Right renal cortex interstitium (tissue), 3 donors: ENCODE measurements around the gene TCIRG1. TPM values are rescaled to one million over a fixed set of nuclear protein-coding genes. Genes with fewer than 3 reads are reported as not detected.

Source experiments
- DNase-seq, 3 donors: peaks; one replicate each; pipeline ENCODE4 v3.0.0-alpha.2; 2013; ENCODE audit warnings: low read depth in 3 of 3, low spot score in 2 of 3
- polyA plus RNA-seq, 3 donors: library from polyadenylated mRNA; unstranded; fragments of 120-200 nt; gene quantifications; one replicate each; pipeline ENCODE4 v1.2.1, GENCODE V29; 2013; ENCODE audit not compliant: insufficient read length in 3 of 3

Gene TCIRG1
- polyA plus RNA-seq, 3 donors = 15.3 to 17.9 (median 17.0) TPM

- DNase-seq = no peak
Observed at GRCh38 chr11:68049509-68050370, 10.9 kb downstream of the TCIRG1 start.

- no peak for DNase-seq
Observed at GRCh38 chr11:68050371-68050841, 11.6 kb downstream of the TCIRG1 start.

DNA sequence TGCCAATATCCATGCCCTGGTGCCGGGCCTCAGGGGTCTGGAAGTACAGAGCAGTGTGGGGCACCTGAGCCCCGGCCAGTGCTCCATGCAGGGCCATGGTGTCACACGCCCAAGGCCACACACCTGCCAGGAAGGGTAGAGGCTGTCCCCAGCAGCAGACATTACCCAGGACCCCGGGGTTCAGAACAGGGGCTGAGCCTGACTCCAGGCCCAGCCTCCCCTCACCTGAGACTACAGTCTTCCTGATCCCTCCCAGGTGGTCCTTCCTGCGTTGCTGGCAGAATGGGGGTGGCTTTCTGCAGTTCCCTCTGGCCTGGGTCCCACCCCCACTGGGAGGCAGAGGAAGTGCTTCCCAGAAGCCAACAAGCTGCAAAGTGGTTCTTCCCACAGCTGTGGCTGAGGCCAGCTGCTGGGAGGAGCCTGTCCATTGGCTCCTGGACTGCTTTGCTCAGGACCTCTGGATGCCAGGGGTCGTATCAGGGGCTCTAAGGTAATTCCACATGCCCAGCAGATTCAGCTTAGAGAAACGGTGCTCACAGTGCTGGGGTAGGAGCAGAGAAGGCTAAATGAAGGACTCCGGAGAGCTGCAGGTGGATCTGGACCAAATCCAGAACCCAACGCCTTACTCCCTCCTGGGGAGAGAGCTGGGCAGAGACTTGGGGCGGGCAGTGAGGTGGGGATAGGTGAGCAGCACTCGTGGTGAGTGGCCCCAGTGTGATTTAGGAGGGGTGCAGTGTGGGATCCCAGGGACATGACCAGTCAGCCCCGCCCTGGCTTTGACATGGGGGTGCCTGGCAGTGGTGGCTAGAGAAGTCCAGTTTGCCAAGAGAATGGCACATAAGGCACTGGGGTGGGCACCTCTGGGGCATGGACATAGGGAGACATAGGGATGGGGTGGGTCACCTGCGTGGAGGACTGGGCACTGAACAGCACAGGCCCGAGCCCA is 12.6 kb downstream of the TCIRG1 start:
- no peak for DNase-seq

GRCh38 chr11:68052137-68052873 is 13.5 kb downstream of the TCIRG1 start:
- no peak for DNase-seq

DNA sequence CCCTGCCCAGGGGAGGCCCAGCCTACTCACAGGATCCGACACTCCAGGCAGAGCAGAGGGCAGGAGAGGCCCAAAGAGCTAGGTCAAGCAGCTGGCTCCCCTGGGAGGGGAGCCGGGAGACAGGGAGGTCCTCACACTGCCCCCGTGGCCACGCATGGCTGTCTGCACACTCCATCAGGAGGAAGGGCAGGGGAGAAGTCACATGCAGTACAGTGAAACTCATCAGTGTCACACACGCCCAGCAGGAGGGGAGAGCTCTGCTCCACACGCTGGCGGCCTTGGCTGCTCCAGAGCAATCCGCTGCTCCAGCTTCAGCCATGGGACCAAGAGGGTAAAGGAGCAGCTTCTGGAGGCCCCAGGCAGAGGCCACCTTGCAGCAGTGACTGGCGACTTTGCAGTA is 14.3 kb downstream of the TCIRG1 start:
- DNase-seq = no peak

- DNase-seq = no peak
Observed at GRCh38 chr11:68053981-68054812, 15.4 kb downstream of the TCIRG1 start.

GRCh38 chr11:68056317-68057285 is 17.8 kb downstream of the TCIRG1 start:
- DNase-seq = no peak

GRCh38 chr11:68057807-68058206 is 19.0 kb downstream of the TCIRG1 start:
- DNase-seq = no peak

GRCh38 chr11:68061508-68061907 is 22.7 kb downstream of the TCIRG1 start:
- DNase-seq = no peak

DNA sequence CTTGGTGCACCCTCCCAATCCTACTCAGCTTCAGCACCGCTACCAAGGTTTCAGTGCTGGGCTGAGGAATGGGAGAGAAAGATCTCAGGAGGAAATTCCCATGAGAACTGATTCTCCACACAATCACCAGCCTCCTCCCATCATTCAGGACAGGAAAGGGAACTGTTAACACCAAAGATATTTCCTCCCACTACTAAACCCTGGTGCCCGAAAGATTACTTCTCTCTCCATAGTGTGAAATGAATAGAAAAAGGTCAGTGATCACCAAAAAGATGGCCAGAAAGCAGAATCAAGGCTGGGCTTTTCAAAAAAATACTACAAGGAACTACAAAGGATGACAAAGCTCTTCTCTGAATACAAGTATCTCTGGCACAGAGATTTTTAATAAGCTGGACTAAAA is 26.1 kb downstream of the TCIRG1 start:
- DNase-seq = no peak

- no peak for DNase-seq
Observed at GRCh38 chr11:68065841-68066240, 27.0 kb downstream of the TCIRG1 start.

DNA sequence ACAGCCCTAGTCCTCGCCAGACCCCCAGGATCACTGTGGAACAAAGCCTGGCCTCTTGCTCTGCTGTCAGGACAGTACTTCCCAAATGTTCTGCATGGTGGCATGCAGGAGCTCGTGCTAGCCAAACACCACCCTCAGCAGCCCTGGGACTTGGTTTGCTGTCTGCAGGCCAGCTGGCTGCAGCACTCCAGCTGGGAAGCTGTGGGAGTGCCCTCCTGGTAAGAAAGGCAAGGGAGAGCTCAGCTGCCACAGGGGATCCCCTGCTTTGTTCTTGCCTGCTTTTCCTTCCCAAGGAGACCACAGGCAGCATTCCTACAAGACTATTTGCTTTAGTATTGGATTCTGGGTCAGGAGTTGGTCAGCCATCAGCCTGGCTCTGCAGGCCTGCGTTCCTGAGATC is 27.9 kb downstream of the TCIRG1 start:
- no peak for DNase-seq

DNA sequence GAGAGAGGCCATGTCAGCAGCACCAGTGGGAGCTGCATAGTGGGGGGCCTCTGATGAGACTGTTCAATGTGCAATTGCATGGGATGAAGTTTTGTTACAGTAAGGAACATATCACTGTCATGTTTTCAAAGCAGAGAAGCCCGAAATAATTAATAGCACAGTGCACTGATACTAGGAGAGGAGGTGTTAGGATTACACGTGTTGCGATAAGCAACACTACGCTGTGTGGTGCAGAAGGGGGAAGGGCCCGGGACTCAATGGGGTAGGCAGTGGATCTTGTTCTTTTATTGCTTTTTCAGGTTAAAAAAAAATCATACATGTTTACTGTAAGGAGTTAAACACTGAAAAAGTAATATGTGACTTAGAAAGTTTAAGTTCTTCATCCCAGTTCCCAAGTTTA is 29.2 kb downstream of the TCIRG1 start:
- no peak for DNase-seq

- DNase-seq = no peak
Observed at GRCh38 chr11:68071281-68072048, 32.6 kb downstream of the TCIRG1 start.

DNA sequence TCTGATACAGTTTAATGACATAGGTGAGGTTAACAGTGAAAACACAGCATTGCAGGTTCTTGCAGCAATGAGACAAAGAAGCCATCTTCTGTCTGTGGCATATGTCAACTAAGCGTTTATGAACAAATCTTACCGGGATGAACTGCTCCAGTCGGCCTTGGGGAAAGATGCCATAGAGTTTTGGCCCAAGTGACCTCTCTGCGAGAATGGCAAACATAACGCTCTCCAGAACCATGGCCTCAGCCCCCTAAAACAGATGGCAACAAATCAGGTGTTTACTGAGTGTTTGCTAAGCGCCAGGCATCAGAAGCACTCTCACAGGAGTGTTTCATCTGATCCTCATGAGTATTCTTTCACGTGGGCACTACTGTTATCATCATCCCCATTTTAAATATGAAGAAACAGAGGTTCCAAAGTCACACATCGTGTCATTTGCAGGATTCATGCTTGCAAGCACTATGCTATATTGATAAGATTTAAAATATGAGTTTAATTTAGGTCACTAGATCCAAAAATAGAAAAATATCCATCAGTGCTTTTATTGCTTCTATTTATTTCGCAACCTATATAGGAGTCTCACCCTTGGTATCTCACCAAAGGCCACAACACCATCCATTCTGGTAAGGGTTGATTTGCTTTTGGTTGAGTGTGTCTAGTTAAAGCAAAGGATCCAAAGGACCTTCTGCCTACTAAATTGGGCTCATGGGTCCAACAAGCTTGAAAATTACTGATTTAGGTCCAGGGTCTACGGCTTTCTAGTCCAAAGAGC is 35.9 kb downstream of the TCIRG1 start:
- DNase-seq = no peak

- DNase-seq = no peak
Observed at GRCh38 chr11:68076371-68077042, 37.7 kb downstream of the TCIRG1 start.
